T-helper 9 cell (primary cell): ENCODE data around the gene SCYL1.
"Not testable (repeated sequence)": the region's sequence is repeated elsewhere in the genome, so short reads cannot be mapped to it uniquely, and the experiment has no call there.

ENCODE experiments used
- DNase-seq: peaks from one replicate; pipeline ENCODE4 v3.0.0-alpha.2; 2020

Gene SCYL1

DNA sequence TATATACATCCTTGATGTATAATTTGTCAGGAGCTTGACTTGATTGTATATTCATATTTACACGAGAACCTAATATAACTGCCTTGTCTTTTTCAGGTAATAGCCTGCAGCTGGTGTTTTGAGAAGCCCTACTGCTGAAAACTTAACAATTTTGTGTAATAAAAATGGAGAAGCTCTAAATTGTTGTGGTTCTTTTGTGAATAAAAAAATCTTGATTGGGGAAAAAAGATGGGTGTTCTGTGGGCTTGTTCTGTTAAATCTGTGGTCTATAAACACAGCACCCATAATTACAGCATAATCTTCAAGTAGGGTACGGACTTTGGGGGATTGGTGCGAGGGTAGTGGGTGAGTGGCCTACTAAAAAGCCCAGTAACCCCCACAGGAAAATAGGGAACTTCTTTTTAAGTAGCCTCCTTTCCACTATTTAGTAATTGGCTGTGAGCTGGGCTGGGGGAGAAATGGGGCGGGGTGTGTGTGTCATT lies 18.6 kb upstream of the SCYL1 start:
- no peak for DNase-seq

DNA sequence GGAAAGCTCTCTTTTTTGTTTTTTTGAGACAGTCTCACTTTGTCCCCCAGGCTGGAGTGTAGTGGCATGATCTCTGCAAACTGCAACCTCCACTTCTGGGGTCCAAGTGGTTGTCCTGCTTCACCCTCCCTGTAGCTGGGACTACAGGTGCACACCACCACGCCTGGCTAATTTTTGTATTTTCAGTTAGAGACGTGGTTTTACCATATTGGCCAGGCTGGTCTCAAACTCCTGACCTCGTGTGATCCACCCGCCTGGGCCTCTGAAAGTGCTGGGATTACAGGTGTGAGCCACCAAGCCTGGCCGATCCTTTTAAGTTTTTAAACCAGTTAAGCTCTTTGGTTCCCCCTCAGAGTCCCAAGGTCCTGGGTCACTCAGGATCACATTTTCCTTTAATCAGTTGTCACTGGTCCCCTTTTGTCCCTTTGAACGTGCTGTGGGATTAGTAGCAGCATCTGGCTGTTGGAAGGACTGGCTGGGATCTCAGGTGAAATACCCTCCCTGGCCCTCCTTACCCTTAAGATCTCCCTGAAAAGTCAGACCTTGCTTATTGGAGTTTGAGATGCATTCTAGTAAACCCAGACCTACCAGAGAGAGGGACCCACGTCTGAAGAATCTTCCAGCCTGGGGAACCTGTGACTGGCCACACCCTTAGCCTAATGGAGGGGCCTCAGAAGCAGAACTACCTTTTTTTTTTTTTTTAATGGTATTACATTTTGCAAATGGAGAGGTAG lies 17.9 kb upstream of the SCYL1 start:
- DNase-seq, result no peak

DNA sequence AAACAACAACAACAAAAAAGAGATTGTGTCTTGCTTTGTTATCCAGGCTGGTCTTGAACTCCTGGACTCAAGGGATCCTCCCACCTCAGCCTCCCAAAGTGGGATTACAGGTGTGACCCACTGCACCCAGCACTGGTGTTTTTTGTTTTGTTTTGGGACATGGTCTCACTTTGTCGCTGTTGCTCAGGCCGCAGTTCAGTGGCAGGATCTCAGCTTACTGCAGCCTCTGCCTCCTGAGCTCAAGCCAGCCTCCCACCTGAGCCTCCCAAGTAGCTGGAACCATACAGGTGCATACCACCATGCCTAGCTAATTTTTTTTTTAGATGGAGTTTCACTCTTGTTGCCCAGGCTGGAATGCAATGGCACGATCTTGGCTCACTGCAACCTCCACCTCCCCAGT lies 12.6 kb upstream of the SCYL1 start:
- DNase-seq, result not testable (repeated sequence)

DNA sequence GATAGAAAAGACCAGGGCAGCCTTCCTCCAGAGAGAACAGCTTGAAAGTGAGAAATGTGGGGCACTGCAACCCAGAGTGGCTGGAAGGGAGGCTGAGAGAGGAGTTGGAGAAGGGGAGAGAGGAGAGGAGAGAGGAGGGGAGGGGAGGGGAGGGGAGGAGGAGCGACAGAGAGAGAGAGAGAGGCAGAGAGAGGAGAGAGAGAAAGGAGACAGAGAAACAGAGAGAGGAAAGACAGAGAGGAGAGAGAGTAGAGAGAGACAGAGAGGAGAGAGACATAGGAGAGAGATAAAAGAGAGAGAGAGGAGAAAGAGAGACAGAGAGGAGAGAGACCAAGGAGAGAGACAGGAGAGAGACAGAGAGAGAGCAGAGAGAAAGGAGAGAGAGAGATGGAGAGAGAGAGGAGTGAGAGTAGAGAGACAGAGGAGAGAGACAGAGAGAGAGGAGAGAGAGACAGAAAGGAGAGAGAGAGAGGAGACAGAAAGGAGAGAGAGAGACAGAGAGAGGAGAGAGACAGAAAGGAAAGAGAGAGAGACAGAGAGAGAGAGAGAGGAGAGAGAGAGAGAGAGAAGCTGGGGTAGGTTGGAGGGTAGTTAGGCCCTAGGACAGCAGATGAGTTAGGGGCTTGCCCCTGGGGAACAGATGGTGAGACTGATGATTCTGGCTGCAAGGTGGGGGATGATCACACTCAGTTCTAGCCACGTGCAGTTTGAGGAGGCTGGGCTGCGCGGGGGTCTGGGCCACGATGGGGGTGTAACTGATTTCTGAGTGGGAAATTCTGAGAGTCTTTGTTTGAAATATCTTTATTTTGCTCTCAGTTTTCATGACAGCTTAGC lies 8.5 kb upstream of the SCYL1 start:
- DNase-seq, result no peak

DNA sequence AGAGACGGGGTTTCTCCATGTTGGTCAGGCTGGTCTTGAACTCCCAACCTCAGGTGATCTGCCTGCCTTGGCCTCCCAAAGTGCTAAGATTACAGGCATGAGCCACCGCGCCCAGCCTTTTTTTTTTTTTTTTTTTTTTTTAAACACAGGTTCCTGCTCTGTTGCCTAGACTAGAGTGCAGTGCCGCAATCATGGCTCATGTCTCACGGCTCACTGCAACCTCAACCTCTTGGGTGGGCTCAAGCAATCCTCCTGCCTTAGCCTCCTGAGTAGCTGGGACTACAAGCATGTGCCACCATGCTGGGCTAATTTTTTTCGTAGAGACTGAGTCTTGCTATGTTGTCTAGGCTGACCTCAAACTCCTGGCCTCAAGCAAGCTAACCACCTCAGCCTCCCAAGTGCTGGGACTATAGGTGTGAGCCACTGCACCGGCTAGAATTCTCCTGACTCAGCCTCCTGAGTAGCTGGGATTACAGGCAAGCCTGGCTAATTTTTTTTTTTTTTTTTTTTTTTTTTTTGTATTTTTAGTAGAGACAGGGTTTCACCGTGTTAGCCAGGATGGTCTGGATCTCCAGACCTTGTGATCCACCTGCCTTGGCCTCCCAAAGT lies 5.8 kb upstream of the SCYL1 start:
- DNase-seq, result not testable (repeated sequence)

DNA sequence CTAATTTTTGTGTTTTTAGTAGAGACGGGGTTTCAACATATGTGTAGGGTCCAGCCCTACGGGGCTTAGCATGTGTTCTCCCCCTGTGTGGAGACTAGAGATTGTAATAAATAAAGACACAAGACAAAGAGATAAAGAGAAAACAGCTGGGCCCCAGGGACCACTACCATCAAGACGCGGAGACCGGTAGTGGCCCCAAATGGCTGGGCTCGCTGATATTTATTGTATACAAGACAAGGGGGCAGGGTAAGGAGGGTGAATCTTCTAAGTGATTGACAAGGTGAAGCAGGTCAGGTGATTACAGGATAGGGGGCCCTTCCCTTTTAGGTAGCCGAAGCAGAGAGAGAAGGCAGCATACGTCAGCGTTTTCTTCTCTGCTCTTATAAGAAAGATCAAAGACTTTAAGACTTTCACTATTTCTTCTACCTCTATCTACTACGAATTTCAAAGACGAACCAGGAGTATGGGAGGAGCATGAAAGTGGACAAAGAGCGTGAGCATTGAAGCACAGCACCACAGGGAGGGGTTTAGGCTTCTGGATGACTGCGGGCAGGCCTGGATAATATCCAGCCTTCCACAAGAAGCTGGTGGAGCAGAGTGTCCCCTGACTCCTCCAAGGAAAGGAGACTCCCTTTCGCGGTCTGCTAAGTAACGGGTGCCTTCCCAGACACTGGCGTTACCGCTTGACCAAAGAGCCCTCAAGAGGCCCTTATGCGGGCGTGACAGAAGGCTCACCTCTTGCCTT lies 2.9 kb upstream of the SCYL1 start:
- DNase-seq, result not testable (repeated sequence)

DNA sequence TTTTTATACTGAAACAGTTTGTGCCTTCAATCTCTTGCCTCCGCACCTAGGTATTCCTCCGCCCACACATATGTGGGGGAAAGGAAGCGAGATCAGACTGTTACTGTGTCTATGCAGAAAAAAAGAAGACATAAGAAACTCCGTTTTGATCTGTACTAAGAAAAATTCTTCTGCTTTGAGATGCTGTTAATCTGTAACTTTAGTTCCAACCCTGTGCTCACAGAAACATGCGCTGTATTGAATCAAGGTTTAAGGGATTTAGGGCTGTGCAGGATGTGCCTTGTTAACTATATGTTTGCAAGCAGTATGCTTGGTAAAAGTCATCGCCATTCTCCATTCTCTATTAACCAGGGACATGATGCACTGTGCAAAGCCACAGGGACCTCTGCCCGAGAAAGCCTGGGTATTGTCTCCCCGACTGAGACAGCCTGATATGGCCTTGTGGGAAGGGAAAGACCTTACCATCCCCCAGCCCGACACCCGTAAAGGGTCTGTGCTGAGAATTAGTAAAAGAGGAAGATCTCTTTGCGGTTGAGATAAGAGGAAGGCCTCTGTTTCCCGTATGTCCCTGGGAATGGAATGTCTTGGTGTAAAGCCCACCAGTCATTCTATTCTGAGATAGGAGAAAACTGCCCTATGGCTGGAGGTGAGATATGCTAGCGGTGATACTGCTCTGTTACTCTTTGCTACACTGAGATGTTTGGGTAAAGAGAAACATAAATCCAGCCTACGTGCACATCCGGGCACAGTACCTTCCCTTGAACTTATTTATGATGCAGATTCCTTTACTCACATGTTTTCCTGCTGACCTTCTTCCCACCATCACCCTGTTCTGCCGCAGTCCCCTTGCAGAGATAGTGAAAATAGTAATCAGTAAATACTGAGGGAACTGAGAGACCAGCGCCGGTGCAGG lies 1.9 kb upstream of the SCYL1 start:
- DNase-seq, result not testable (repeated sequence)

DNA sequence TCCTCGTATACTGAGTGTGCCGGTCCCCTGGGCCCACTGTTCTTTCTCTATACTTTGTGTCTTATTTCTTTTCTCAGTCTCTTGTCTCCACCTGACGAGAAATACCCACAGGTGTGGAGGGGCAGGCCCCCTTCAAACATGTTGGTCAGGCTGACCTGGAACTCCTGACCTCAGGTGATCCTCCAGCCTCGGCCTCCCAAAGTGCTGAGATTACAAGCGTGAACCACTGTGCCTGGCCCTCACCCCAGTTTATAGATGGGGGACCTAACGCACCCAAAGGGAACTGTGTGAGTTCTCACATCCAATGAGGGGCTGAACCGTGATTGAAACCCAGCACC lies 1.3 kb upstream of the SCYL1 start:
- not testable (repeated sequence) for DNase-seq

DNA sequence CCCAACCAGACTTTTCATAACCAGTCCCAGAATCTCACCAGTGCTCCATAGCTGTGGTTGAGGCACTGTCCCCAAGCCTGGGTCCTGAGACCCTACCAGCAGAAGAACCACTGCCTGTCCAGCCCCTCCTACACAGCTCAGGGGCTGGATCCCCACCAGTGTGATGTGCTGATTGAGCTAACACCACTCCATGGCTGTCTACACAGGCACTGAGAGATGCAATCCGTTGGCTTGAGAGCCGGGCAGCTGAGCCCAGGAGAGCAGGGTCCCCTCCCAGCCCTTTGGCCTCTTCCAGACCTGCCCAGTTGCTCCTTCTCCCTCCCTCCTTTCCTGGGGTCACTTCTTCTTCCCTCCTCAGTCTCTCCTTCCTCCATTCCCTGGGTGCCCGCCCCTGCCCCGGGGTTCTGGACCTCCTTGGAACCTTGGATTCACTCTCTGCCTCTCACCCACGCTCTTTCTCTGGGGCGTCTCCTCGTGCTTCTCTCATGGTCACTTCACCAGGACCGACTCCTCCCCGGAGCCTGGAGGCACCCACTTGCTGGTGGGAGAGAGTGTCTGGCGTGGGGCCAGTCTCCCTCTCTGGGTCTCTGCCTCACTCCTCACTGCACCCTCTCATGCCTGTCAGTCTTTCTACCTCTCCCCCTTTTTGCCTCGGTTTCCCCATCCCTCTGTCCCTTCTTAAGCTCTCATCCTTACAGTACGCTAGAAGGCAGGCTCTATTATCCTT lies 706 bp upstream of the SCYL1 start:
- DNase-seq, result no peak

DNA sequence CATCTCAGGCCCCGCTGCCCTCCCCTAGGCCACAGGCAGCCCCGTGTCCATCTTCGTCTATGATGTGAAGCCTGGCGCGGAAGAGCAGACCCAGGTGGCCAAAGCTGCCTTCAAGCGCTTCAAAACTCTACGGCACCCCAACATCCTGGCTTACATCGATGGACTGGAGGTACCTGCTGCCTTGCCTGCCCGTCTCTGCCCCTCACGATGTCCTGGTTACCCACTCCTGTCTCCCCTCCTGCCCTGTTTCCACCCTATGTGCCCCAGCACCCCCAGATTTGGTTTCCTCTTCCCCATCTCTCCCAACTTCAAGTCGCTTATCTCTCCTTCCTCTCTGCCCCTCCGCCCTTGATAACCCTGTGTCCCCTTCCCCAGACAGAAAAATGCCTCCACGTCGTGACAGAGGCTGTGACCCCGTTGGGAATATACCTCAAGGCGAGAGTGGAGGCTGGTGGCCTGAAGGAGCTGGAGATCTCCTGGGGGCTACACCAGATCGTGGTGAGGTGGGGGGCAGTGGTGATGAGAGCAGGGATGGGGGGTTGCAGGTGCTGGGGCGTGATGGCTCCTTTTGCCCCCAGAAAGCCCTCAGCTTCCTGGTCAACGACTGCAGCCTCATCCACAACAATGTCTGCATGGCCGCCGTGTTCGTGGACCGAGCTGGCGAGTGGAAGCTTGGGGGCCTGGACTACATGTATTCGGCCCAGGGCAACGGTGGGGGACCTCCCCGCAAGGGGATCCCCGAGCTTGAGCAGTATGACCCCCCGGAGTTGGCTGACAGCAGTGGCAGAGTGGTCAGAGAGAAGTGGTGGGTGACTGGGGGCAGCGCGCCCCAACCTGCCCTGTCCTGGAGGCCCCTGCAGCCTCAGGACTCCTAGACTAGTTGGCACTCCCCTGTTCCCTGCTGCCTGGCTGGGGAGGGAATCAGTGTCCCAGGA lies 930 bp downstream of the SCYL1 start:
- no peak for DNase-seq

DNA sequence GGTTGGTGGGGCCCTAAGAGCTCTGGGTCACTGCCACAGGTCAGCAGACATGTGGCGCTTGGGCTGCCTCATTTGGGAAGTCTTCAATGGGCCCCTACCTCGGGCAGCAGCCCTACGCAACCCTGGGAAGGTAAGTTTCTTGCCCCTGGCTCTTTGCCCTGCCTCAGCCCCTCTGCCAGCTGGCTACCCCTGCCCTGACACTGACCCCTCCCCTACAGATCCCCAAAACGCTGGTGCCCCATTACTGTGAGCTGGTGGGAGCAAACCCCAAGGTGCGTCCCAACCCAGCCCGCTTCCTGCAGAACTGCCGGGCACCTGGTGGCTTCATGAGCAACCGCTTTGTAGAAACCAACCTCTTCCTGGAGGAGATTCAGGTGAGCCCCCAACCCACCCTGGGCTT lies 1.9 kb downstream of the SCYL1 start:
- no peak for DNase-seq

DNA sequence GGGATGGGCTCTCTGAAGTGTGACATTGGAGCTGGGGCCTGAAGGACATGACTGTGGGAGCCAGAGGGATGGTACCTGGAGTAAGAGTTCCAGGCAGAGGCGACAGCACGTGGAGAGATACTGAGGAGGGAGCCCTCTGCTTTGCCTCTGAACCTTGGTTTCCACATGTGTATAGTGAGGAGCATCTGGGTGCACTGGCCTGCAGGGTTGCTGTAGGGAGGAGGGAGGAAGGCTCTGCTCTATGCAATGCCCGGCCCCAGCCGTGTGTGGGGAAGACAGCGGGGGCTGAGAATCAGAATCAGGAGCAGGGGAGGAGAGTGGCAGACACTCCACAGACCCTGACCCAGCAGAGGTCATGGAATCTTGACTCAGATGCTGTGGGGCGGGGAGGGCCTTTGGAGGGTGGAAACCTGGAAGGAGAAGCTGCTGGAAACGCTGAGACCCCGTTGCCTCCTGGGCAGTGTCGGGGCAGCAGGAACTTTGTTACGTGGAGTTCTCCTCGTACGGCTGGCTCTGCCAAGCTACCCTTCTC lies 4.0 kb downstream of the SCYL1 start:
- DNase-seq, result no peak

DNA sequence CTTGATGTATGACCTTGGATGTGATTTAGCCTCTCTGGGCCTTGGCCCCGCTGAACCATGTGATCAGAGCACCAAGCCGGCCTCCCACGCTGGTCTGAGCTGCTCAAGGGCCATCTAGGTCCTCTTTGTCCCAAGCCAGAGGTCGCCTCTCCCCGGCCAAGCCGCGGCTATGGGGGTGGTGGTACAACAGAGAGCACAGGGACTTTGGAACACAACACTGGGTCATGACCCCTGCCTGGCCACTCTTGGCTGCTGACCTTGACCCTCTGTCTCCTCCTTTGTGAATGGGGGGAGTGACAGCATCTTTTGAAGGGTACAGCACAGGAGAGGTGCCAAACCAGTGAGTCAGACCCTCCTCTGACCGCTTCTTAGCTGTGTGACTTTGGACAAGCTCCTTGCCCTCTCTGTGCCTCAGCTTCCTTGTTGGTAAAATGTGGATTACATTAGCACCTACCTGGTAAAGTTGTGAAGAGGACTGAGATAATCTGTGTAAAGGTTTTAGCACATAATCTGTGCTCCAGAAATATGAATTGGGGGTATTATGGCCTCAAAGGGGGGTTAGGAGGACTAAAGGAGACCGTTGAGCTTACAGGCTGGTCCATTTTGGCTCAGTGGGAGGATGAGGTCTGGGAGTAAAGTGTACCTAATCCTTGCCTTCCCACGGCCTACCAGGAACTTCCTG lies 4.7 kb downstream of the SCYL1 start:
- no peak for DNase-seq

DNA sequence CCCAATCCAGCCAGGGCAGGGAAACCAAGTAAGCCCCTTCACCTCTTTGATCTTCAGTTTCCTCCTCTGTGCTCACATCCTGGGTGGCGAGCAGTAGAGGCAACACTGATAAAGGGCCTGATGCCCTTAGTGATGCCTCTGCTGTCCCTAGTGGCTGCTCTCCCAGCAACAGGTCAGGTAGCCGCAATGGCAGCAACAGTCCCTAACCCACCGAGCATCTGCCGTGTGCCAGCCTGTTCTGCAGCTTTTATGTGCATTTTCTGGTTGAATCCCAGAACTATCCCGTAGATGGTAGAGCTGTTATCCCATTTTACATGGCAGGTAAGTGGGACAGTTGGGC lies 5.2 kb downstream of the SCYL1 start:
- DNase-seq, result no peak

DNA sequence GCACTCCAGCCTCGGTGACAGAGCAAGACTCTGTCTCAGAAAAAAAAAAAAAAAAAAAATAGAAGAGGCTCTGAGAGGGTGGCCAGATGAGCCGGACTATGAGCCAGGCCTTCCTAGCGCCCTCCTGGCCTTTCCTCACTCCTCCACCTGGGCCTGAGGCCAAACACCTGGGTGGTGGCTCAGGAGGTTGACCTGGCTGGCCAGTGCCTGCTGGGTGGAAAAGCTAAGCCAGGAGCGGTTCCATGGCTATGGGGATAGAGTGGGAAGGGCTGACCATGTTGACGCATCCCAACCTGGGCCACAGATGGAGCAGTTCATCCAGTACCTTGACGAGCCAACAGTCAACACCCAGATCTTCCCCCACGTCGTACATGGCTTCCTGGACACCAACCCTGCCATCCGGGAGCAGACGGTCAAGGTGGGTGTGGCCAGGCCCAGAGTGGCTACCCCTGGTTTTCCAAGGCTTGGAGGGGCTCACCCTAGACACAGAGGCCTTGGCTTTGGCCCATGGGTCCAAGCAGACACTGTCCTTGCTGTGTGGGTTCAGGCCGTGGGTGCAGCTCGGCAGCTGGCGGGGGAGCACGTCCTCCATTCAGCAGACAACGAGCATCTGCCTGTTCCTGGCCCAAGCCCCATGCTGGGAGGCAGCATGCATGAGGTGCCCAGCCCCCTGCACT lies 7.6 kb downstream of the SCYL1 start:
- DNase-seq, result no peak

DNA sequence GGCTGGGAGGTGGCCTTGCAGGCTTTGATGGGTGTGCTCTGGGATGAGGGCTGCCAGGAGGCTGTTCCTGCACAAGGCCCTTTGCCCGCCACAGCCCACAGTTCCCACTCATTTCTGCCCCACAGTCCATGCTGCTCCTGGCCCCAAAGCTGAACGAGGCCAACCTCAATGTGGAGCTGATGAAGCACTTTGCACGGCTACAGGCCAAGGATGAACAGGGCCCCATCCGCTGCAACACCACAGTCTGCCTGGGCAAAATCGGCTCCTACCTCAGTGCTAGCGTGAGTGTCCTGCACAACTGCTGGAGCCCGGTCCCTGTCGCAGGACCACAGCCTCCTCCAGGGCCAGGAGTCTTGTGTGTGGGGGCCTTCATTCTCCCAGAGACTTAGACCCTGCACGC lies 10.2 kb downstream of the SCYL1 start:
- no peak for DNase-seq

DNA sequence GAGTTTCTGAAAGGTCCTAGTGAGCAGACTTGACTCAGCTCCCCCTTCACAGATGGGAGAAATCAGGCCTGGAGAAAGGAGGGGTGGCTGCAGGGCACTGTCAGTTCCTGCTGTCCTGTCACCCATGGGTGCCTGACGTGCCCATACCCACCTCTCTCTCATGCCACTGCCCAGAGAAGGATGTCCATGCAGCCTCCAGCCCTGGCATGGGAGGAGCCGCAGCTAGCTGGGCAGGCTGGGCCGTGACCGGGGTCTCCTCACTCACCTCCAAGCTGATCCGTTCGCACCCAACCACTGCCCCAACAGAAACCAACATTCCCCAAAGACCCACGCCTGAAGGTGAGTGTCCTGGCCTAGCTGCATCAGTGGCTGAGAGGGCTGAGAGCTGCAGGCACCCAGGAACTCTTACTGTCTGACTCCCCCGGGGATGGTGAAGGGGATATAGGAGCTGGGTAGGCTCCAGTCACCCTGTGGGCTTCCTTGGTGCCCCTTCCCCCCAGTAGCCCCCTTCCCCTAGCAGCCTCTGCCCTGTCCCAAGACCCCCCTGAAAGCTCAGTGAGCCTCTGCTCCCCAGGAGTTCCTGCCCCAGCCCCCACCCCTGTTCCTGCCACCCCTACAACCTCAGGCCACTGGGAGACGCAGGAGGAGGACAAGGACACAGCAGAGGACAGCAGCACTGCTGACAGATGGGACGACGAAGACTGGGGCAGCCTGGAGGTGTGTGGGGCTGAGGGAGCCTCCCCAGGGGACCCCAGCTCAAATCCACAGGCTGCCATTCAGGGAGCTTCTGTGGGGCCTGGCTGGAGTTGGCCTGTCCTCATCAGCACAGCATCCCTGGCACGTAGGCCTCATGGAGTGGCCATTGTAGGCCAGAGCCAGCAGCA lies 11.8 kb downstream of the SCYL1 start:
- no peak for DNase-seq

DNA sequence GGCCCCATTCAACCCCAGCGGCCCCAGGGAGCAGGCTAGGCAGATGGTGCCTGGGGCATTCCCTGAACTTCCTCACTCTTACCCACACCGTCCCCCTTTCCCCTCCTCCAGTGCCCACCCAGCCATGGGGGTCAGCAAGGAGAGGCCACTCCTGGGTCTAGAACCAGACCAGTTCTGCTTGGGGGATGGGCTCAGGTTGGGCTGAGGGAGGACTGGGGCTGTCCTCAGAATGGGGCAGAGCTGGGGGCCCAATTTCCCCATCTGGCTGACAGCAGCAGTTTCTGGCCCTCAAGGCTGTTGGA lies 12.4 kb downstream of the SCYL1 start:
- DNase-seq, result no peak
